DND-41 (cell line): ENCODE measurements around the gene ZRANB1.

ENCODE experiments used
- CTCF ChIP-seq: IDR thresholded peaks from 2 replicates; pipeline ENCODE4 v1.5.1; 2012; ENCODE audit warnings: borderline replicate concordance, low read length, moderate library complexity, mild to moderate bottlenecking; ENCODE audit not compliant: poor library complexity, severe bottlenecking; ENCODE audit errors: extremely low read depth
- EZH2 ChIP-seq: IDR thresholded peaks from 3 replicates; pipeline ENCODE4 v1.6.1; 2012; ENCODE audit warnings: borderline replicate concordance, low read depth, mild to moderate bottlenecking, moderate library complexity, low read length, inconsistent platforms; ENCODE audit not compliant: severe bottlenecking

- TF ChIP-seq CTCF, result no peak
- no peak for TF ChIP-seq EZH2
These were observed 81.3 kb downstream of the ZRANB1 start for GRCh38 chr10:125023255-125023654.
